ENCODE results near the gene CXCL11. TPM values are rescaled to one million over a fixed set of nuclear protein-coding genes. Genes with fewer than 3 reads are reported as not detected.

CXCL11 gene
- total RNA-seq, 1 experiment from 2014 or later: not detected

DNA sequence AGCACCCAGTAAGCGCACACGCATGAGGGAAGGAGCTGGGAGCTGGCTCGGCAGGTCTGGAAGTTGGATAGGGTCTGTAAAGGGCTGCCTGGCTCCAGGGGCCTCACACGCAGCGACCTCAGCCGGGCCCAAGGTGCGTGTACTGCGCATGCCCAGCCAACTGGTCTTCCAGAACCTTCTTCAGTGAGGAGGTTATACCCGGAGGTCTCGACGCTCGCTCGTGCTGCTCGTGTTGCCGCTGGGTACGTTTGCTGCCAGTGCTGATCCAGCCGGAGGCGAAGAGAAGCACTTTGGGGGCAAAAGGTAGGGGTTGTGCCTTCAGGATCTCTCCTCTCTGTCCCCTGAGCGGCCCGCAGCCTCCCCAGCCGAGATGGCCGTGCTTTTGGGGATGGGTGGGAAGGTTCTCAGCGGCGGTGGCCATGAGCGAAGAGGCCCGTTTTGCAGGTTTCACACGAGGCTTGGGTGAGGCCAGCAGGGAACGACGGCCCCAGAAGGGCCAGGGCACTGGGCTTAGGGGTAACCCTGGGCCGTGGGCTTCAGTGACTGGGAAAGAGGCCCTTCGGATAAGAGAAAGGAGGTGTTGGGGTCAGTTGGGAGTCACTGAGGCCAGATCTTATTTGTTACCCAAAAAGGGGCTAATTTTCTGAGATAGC, 24.7 kb downstream of the CXCL11 start:
- Histone ChIP-seq H3K27me3 (ENCODE audit: insufficient read depth, low read depth) (no peaks in the 10 kb centered on the region), H2AFZ (no peak overlapping the region), H3K36me3 (ENCODE audit: low read depth) (no peaks in the 10 kb centered on the region), H3K79me2 (ENCODE audit: low read depth) (no peaks in the 10 kb centered on the region), H3K4me2 (no peak overlapping the region), H3K4me3 (no peak overlapping the region), H3K4me1 (replicated peaks; ENCODE audit: insufficient read depth) (peaks cover 17% of the 10 kb centered on the region), H3K27ac (no peak overlapping the region), H3K9me3 (ENCODE audit: insufficient read depth, low read depth) (no peaks in the 10 kb centered on the region), H3F3A (ENCODE audit: insufficient read depth, low read depth) (peaks cover 11% of the 10 kb centered on the region; the same call in 1 of the 2 replicates), H4K20me1 (ENCODE audit: insufficient read depth) (no peaks in the 10 kb centered on the region), H3K9me2 (ENCODE audit: insufficient read depth) (no peaks in the 10 kb centered on the region)
- no peak for DNase-seq
- BruUV-seq (replicated peaks): no TSS peak
- intact Hi-C loops (cut with micrococcal nuclease; ENCODE audit: unreplicated experiment): no loop called here
- ChIA-PET POLR2A (ENCODE audit: unreplicated experiment) (interaction anchor here (0.6 kb wide), 1 partner anchor 690 kb away, joined by 12 read pairs; no protein-coding TSS in a partner anchor), CTCF (no interaction called here)
- TF ChIP-seq, protein P1, sequence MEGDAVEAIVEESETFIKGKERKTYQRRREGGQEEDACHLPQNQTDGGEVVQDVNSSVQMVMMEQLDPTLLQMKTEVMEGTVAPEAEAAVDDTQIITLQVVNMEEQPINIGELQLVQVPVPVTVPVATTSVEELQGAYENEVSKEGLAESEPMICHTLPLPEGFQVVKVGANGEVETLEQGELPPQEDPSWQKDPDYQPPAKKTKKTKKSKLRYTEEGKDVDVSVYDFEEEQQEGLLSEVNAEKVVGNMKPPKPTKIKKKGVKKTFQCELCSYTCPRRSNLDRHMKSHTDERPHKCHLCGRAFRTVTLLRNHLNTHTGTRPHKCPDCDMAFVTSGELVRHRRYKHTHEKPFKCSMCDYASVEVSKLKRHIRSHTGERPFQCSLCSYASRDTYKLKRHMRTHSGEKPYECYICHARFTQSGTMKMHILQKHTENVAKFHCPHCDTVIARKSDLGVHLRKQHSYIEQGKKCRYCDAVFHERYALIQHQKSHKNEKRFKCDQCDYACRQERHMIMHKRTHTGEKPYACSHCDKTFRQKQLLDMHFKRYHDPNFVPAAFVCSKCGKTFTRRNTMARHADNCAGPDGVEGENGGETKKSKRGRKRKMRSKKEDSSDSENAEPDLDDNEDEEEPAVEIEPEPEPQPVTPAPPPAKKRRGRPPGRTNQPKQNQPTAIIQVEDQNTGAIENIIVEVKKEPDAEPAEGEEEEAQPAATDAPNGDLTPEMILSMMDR (conservative IDR thresholded peaks at IDR 0.05): no peak
- TF ChIP-seq EZH2 (IDR thresholded peaks at IDR 0.05; ENCODE audit: low read depth): no peak

- Histone ChIP-seq H3K4me1 (replicated peaks; ENCODE audit: insufficient read depth) (peaks cover 17% of the 10 kb centered on the region), H3K9me3 (ENCODE audit: insufficient read depth, low read depth) (no peaks in the 10 kb centered on the region), H3K27ac (no peak overlapping the region), H3F3A (ENCODE audit: insufficient read depth, low read depth) (peaks cover 11% of the 10 kb centered on the region; the same call in 1 of the 2 replicates), H3K4me3 (no peak overlapping the region), H3K27me3 (ENCODE audit: insufficient read depth, low read depth) (no peaks in the 10 kb centered on the region), H3K36me3 (ENCODE audit: low read depth) (no peaks in the 10 kb centered on the region), H3K9me2 (ENCODE audit: insufficient read depth) (no peaks in the 10 kb centered on the region), H3K79me2 (ENCODE audit: low read depth) (no peaks in the 10 kb centered on the region), H4K20me1 (ENCODE audit: insufficient read depth) (no peaks in the 10 kb centered on the region), H2AFZ (no peak overlapping the region), H3K4me2 (no peak overlapping the region)
- TF ChIP-seq EZH2 (IDR thresholded peaks at IDR 0.05; ENCODE audit: low read depth): no peak
- TF ChIP-seq, protein P1 (conservative IDR thresholded peaks at IDR 0.05): no peak
- intact Hi-C loops (cut with micrococcal nuclease; ENCODE audit: unreplicated experiment): no loop called here
- no TSS peak for BruUV-seq (replicated peaks)
- ChIA-PET CTCF (no interaction called here), POLR2A (ENCODE audit: unreplicated experiment) (no interaction called here)
- DNase-seq: no peak
Measured at GRCh38 chr4:76010576-76010975, 25.3 kb downstream of the CXCL11 start.

GRCh38 chr4:76009311-76009710, 26.6 kb downstream of the CXCL11 start:
- BruUV-seq (replicated peaks): no TSS peak
- CTCF ChIA-PET: no interaction called here

More at GRCh38 chr4:76009311-76009710, 26.6 kb downstream of the CXCL11 start:
- Histone ChIP-seq H3K79me2 (ENCODE audit: low read depth) (no peaks in the 10 kb centered on the region), H3F3A (ENCODE audit: insufficient read depth, low read depth) (peaks cover 11% of the 10 kb centered on the region; the same call in 1 of the 2 replicates), H3K36me3 (ENCODE audit: low read depth) (no peaks in the 10 kb centered on the region), H3K9me2 (ENCODE audit: insufficient read depth) (no peaks in the 10 kb centered on the region), H3K9me3 (ENCODE audit: insufficient read depth, low read depth) (no peaks in the 10 kb centered on the region), H3K27ac (no peak overlapping the region), H4K20me1 (ENCODE audit: insufficient read depth) (no peaks in the 10 kb centered on the region), H3K4me2 (no peak overlapping the region), H3K27me3 (ENCODE audit: insufficient read depth, low read depth) (no peaks in the 10 kb centered on the region), H2AFZ (no peak overlapping the region), H3K4me1 (replicated peaks; ENCODE audit: insufficient read depth) (peaks cover 17% of the 10 kb centered on the region), H3K4me3 (no peak overlapping the region)
- no peak for DNase-seq
- TF ChIP-seq, protein P1 (conservative IDR thresholded peaks at IDR 0.05): no peak
- TF ChIP-seq EZH2 (IDR thresholded peaks at IDR 0.05; ENCODE audit: low read depth): no peak
- POLR2A ChIA-PET (ENCODE audit: unreplicated experiment): no interaction called here
- intact Hi-C loops (cut with micrococcal nuclease; ENCODE audit: unreplicated experiment): no loop called here
